HCT116 (cell line): ENCODE results near the gene BMERB1.

ENCODE experiments used
- ATF3 ChIP-seq: IDR thresholded peaks from 2 replicates; pipeline ENCODE4 v1.6.1; 2012
- EZH2 ChIP-seq: fragments of 200-600 bp; sonication (generic); IDR thresholded peaks from 2 replicates; pipeline ENCODE4 v1.6.1; 2017; ENCODE audit warnings: antibody characterized with exemption, mixed run types
- EZH2phosphoT487 ChIP-seq: fragments of 200-600 bp; IDR thresholded peaks from 2 replicates; pipeline ENCODE4 v1.6.1; 2018; ENCODE audit warnings: antibody characterized with exemption, borderline replicate concordance
- JUND ChIP-seq: IDR thresholded peaks from 2 replicates; pipeline ENCODE4 v1.6.1; 2012
- POLR2A ChIP-seq: IDR thresholded peaks from 2 replicates; pipeline ENCODE4 v1.7.0; 2011; ENCODE audit warnings: borderline replicate concordance; ENCODE audit not compliant: insufficient read depth, insufficient read length; ENCODE audit errors: extremely low read depth
- POLR2AphosphoS5 ChIP-seq: IDR thresholded peaks from 2 replicates; pipeline ENCODE4 v1.6.1; 2011; ENCODE audit warnings: mild to moderate bottlenecking, low read depth, low read length, moderate library complexity
- RAD21 ChIP-seq: IDR thresholded peaks from 2 replicates; pipeline ENCODE4 v1.6.1; 2012; ENCODE audit warnings: low read depth, mild to moderate bottlenecking
- REST ChIP-seq: IDR thresholded peaks from 2 replicates; pipeline ENCODE4 v1.6.1; 2012; ENCODE audit warnings: low read depth
- SIN3A ChIP-seq: IDR thresholded peaks from 2 replicates; pipeline ENCODE4 v1.6.1; 2012; ENCODE audit warnings: low read depth
- SP1 ChIP-seq: IDR thresholded peaks from 2 replicates; pipeline ENCODE4 v1.6.1; 2012; ENCODE audit warnings: low read depth
- SRF ChIP-seq: IDR thresholded peaks from 2 replicates; pipeline ENCODE4 v1.6.1; 2012; ENCODE audit warnings: low read depth
- TCF7L2 ChIP-seq: IDR thresholded peaks from 2 replicates; pipeline ENCODE4 v1.7.0; 2011; ENCODE audit warnings: borderline replicate concordance, inconsistent platforms; ENCODE audit not compliant: insufficient read depth, insufficient read length; ENCODE audit errors: extremely low read depth
- YY1 ChIP-seq: IDR thresholded peaks from 2 replicates; pipeline ENCODE4 v1.6.1; 2011; ENCODE audit warnings: low read length, low read depth, moderate library complexity, mild to moderate bottlenecking; ENCODE audit not compliant: insufficient replicate concordance; ENCODE audit errors: extremely low read depth
- TF ChIP-seq, protein P1 (sequence below), 3 experiments: fragments of 200-600 bp in 1 of 3; sonication (generic) in 1 of 3; IDR thresholded peaks in 2 of 3; conservative IDR thresholded peaks in 1 of 3; 2 replicates each; pipeline ENCODE4 v1.5.1; 2012 to 2017; ENCODE audit warnings: low read depth in 2 of 3, low read length in 2 of 3, antibody characterized with exemption in 1 of 3, borderline replicate concordance in 1 of 3, control low read depth in 1 of 3, mild to moderate bottlenecking in 1 of 3, mixed read lengths in 1 of 3, mixed run types in 1 of 3, moderate library complexity in 1 of 3; ENCODE audit not compliant: insufficient read depth in 1 of 3

DNA sequence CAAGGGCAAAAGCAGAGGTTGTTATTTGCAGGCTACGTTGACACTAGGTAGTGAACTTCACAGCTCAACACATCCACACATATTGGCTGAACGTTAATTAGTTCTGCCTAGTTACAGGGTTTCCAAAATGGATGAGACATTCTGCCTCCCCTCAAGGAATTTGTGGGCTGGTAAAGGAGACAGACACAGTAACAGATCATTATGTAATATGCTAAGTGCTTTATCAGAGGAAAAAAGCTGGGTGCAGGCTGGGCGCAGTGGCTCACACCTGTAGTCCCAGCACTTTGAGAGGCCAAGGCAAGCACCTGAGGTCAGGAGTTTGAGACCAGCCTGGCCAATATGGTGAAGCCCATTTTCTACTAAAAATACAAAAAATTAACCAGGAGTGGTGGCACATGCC lies 26.2 kb downstream of the BMERB1 start:
- TF ChIP-seq, protein P1, sequence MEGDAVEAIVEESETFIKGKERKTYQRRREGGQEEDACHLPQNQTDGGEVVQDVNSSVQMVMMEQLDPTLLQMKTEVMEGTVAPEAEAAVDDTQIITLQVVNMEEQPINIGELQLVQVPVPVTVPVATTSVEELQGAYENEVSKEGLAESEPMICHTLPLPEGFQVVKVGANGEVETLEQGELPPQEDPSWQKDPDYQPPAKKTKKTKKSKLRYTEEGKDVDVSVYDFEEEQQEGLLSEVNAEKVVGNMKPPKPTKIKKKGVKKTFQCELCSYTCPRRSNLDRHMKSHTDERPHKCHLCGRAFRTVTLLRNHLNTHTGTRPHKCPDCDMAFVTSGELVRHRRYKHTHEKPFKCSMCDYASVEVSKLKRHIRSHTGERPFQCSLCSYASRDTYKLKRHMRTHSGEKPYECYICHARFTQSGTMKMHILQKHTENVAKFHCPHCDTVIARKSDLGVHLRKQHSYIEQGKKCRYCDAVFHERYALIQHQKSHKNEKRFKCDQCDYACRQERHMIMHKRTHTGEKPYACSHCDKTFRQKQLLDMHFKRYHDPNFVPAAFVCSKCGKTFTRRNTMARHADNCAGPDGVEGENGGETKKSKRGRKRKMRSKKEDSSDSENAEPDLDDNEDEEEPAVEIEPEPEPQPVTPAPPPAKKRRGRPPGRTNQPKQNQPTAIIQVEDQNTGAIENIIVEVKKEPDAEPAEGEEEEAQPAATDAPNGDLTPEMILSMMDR (IDR thresholded peaks at IDR 0.05 in 2 of 3, conservative IDR thresholded peaks at IDR 0.05 in 1 of 3; ENCODE audit: borderline replicate concordance in 1 of 3, insufficient read depth in 1 of 3, low read depth in 2 of 3, low read length in 2 of 3): no peak; a peak in 2 of 6 replicates
- TF ChIP-seq TCF7L2 (no peak), POLR2A (no peak), REST (no peak), SIN3A (no peak), SP1 (no peak), ATF3 (no peak), SRF (no peak), RAD21 (no peak), EZH2phosphoT487 (no peak), YY1 (no peak), JUND (no peak), EZH2 (no peak), POLR2AphosphoS5 (no peak)
